T-helper 2 cell treated with Interferon-gamma antibody and Interleukin-4, amounts not matched to agents 5 μg/mL and 100 μg/mL, for 36 hours (primary cell): ENCODE data around the gene GC.

Experiments
- DNase-seq: peaks from one replicate; pipeline ENCODE4 v3.0.0; 2021; ENCODE audit warnings: low spot score
- H3K27ac Mint-ChIP-seq: one replicate; pipeline ENCODE4 v1.8.0; 2021; ENCODE audit warnings: mild to moderate bottlenecking, mixed read lengths
- H3K27me3 Mint-ChIP-seq: one replicate; pipeline ENCODE4 v1.8.0; 2021; ENCODE audit warnings: low read depth, mixed read lengths
- H3K36me3 Mint-ChIP-seq: one replicate; pipeline ENCODE4 v1.8.0; 2021; ENCODE audit warnings: low read depth, mixed read lengths
- H3K4me1 Mint-ChIP-seq: one replicate; pipeline ENCODE4 v1.8.0; 2021; ENCODE audit warnings: low read depth, mixed read lengths
- H3K4me3 Mint-ChIP-seq: one replicate; pipeline ENCODE4 v1.8.0; 2022; ENCODE audit warnings: mild to moderate bottlenecking, moderate library complexity, mixed read lengths
- H3K9me3 Mint-ChIP-seq: one replicate; pipeline ENCODE4 v1.8.0; 2021; ENCODE audit warnings: mixed read lengths

GC gene

DNA sequence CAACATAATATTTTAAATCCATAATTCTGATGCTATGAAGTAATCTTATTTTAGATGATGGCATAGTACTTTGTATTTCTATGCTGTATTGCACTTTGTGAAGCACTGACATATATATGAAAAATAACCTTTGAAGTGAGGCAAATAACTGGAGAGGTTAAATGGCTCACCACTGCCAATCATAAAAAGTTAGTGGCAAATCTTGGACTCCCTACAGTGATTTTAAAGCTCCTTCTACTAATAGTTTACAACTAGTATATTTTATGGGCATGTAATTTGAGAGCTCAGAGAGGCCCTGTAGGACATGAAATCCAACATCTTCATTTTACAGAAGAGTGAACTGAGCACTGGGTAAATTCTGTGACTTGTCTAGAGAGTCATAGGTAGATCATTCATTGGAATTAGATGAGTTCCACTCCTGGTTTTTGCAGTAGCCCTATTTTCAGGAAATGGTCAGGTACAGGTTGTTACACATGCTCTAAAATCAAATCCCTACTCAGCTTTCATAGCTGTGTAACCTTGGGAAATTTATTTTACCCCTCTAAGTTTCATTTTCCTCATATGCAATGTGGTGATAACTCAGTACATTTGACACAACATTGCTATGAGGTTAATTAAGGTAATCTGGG, 804 bp upstream of the GC start:
- Mint-ChIP-seq H3K36me3 (no peaks in the 10 kb centered on the region), H3K4me3 (no peak overlapping the region), H3K4me1 (no peaks in the 10 kb centered on the region), H3K27me3 (no peaks in the 10 kb centered on the region), H3K27ac (no peak overlapping the region), H3K9me3 (no peaks in the 10 kb centered on the region)
- no peak for DNase-seq

DNA sequence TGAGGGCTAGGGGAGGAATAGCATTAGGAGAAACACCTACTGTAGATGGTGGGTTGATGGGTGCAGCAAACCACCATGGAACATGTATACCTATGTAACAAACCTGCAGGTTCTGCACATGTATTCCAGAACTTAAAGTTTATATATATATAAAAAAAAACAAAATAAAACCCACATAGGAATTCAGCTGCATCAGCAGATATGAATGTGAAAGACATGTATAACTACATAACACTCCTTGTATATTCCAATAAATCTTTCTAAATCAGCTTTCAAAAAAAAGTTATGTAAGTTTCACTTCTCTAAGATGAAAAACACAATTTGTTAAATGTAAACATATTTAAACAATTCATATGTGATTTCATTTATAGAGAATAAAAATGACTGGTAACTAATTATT, 6.0 kb downstream of the GC start:
- Mint-ChIP-seq H3K4me1 (no peaks in the 10 kb centered on the region), H3K27ac (no peak overlapping the region), H3K36me3 (no peaks in the 10 kb centered on the region), H3K9me3 (no peaks in the 10 kb centered on the region), H3K27me3 (no peaks in the 10 kb centered on the region), H3K4me3 (no peak overlapping the region)
- no peak for DNase-seq

DNA sequence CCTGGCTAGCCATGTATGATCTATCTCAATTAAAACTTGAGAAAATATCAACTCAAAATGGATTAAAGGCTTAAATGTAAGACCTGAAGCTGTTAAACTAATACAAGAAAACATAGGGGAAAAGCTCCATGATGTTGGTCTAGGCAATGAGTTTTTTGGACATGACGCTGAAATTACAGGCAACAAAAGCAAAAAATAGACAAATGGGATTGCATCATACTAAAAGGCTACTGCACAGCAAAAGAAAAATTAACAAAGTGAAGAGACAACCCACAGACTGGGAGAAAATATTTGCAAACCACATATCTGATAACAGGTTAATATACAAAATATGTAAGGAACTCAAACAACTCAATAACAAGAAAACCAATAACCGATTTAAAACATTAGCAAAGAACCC, 8.4 kb downstream of the GC start:
- Mint-ChIP-seq H3K36me3 (no peaks in the 10 kb centered on the region), H3K4me1 (no peaks in the 10 kb centered on the region), H3K27ac (no peak overlapping the region), H3K4me3 (no peak overlapping the region), H3K27me3 (no peaks in the 10 kb centered on the region), H3K9me3 (no peaks in the 10 kb centered on the region)
- DNase-seq = no peak

DNA sequence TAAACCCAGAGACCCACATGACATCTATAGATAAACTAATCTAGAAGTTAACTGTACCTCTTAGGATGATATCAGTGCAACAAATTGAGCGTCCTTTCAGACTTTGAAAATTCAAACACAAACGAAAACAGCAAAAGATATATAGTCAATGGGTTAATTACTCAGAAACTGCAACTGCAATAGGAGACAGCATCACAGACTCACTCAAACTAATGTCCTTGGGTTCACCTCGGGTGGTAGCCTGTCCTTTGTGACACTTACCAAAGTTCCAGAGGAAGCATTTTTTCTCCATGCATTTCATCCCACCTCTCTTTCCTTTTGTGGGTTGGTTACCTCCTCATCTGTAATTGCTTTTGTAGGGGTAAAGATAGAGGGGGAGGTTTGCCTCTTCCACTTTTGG, 9.7 kb downstream of the GC start:
- Mint-ChIP-seq H3K4me3 (no peak overlapping the region), H3K27ac (no peak overlapping the region), H3K9me3 (no peaks in the 10 kb centered on the region), H3K27me3 (no peaks in the 10 kb centered on the region), H3K36me3 (no peaks in the 10 kb centered on the region), H3K4me1 (no peaks in the 10 kb centered on the region)
- DNase-seq = no peak

GRCh38 chr4:71773004-71773403, 10.9 kb downstream of the GC start:
- Mint-ChIP-seq H3K27me3 (no peaks in the 10 kb centered on the region), H3K36me3 (no peaks in the 10 kb centered on the region), H3K9me3 (no peaks in the 10 kb centered on the region), H3K4me3 (no peak overlapping the region), H3K4me1 (no peaks in the 10 kb centered on the region), H3K27ac (no peak overlapping the region)
- no peak for DNase-seq

- no peaks in the 10 kb centered on the region for H3K4me1 Mint-ChIP-seq
- H3K9me3 Mint-ChIP-seq = no peaks in the 10 kb centered on the region
- H3K4me3 Mint-ChIP-seq = no peak overlapping the region
- H3K27ac Mint-ChIP-seq = no peak overlapping the region
- no peak for DNase-seq
- no peaks in the 10 kb centered on the region for H3K36me3 Mint-ChIP-seq
- H3K27me3 Mint-ChIP-seq = no peaks in the 10 kb centered on the region
Measured at GRCh38 chr4:71772592-71772991, 11.3 kb downstream of the GC start.

GRCh38 chr4:71771613-71772012, 12.3 kb downstream of the GC start:
- no peaks in the 10 kb centered on the region for H3K9me3 Mint-ChIP-seq
- no peaks in the 10 kb centered on the region for H3K4me1 Mint-ChIP-seq
- no peaks in the 10 kb centered on the region for H3K36me3 Mint-ChIP-seq
- no peak overlapping the region for H3K27ac Mint-ChIP-seq
- H3K4me3 Mint-ChIP-seq = no peak overlapping the region
- H3K27me3 Mint-ChIP-seq = no peaks in the 10 kb centered on the region
- no peak for DNase-seq

DNA sequence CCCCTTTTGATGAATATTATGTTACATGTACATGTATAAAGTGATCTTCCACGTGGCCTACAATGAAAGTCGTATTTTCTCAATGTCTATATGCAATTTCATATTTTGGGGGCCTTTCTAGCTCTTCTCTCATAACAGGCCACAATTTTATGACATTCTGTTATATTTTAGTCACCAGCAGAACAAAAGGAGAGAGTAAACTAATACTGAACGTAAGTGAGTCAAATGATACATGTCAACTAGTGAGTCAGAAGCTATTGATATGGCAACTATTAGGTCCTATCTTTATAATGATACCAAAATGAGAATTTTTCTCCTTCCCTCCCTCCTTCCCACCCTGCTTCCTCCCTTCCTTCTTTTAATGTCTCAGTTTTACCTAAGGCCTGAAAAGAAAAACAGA, 14.4 kb downstream of the GC start:
- no peak overlapping the region for H3K27ac Mint-ChIP-seq
- H3K9me3 Mint-ChIP-seq = no peaks in the 10 kb centered on the region
- H3K27me3 Mint-ChIP-seq = no peaks in the 10 kb centered on the region
- no peaks in the 10 kb centered on the region for H3K36me3 Mint-ChIP-seq
- no peaks in the 10 kb centered on the region for H3K4me1 Mint-ChIP-seq
- H3K4me3 Mint-ChIP-seq = no peak overlapping the region
- no peak for DNase-seq

DNA sequence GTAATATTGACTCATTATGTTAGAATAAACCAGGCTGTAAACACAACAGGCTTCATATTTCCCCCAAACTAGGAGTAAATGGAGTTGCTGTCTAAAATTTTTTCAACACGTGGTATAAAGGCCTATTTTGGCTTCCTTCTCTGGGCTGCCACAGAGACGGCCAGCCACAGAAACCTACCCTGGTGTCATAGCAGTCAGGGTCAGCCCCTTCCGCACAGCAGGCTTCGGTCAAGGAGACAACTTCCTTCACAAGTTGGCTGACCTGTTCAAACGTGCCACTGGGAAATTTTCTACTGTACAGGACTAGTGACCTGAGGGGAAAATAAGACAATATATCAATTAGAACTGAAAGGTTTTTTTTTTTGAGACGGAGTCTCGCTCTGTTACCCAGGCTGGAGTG, 15.8 kb downstream of the GC start:
- no peaks in the 10 kb centered on the region for H3K9me3 Mint-ChIP-seq

DNA sequence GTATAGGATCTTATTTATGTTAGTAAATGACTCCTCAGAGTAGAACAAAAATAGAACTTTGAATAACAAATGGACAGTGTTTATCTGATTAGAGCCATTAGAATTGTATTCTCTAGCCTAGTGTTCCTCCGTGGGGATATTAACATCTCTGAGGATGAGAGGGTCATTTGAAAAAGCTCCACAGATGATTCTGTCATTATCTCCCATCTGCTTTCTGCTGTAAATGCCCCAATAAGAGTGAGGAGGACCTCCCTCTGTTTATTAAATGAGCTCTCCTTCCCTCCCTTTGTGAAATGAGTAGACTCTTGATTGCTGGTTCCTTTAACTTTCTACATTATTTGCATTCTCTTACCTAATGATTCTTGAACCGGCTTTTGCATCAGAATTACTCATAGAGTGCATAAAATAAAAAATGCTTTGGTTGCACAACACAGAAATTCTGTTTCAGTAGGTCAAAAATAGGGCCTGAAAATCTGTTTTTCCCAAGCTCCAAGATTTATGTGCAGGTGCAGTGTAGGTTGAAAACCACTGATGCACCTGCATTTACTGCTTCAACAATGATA, 18.0 kb downstream of the GC start:
- H3K36me3 Mint-ChIP-seq = no peaks in the 10 kb centered on the region
- H3K27me3 Mint-ChIP-seq = no peaks in the 10 kb centered on the region
- no peak for DNase-seq
- no peak overlapping the region for H3K27ac Mint-ChIP-seq
- no peaks in the 10 kb centered on the region for H3K9me3 Mint-ChIP-seq
- no peak overlapping the region for H3K4me3 Mint-ChIP-seq
- no peaks in the 10 kb centered on the region for H3K4me1 Mint-ChIP-seq

More for the DNA sequence above, 15.8 kb downstream of the GC start:
- no peak overlapping the region for H3K4me3 Mint-ChIP-seq
- no peak overlapping the region for H3K27ac Mint-ChIP-seq
- no peak for DNase-seq
- H3K36me3 Mint-ChIP-seq = no peaks in the 10 kb centered on the region
- H3K27me3 Mint-ChIP-seq = no peaks in the 10 kb centered on the region
- no peaks in the 10 kb centered on the region for H3K4me1 Mint-ChIP-seq

DNA sequence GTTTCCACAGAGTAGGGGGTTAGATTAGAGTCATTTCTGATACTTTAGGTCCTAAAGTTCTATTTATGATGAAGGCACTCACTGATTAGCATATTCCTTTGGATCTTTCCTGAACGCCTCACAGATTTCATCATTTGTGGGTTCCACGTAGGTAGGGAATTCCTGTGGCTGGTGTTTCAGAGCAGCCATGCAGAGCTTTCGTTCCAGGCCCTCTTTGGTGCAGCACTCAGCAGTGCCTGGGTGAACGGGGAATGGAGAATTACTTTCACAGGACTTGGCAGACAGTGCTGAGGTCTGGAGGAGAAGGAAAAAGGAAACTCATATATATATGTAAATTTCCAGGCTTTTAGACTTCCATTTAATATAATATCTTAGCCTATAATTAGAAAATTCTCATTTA, 18.5 kb downstream of the GC start:
- no peaks in the 10 kb centered on the region for H3K9me3 Mint-ChIP-seq
- H3K4me3 Mint-ChIP-seq = no peak overlapping the region
- no peaks in the 10 kb centered on the region for H3K36me3 Mint-ChIP-seq
- no peak for DNase-seq
- no peaks in the 10 kb centered on the region for H3K27me3 Mint-ChIP-seq
- H3K27ac Mint-ChIP-seq = no peak overlapping the region
- no peaks in the 10 kb centered on the region for H3K4me1 Mint-ChIP-seq

- H3K27me3 Mint-ChIP-seq = no peaks in the 10 kb centered on the region
- no peaks in the 10 kb centered on the region for H3K4me1 Mint-ChIP-seq
- H3K9me3 Mint-ChIP-seq = no peaks in the 10 kb centered on the region
- H3K4me3 Mint-ChIP-seq = no peak overlapping the region
- DNase-seq = no peak
- no peaks in the 10 kb centered on the region for H3K36me3 Mint-ChIP-seq
- H3K27ac Mint-ChIP-seq = no peak overlapping the region
Measured at GRCh38 chr4:71752383-71753042, 31.4 kb downstream of the GC start.

GRCh38 chr4:71749008-71749594, 34.8 kb downstream of the GC start:
- Mint-ChIP-seq H3K9me3 (no peaks in the 10 kb centered on the region), H3K27ac (no peak overlapping the region), H3K27me3 (no peaks in the 10 kb centered on the region), H3K4me1 (no peaks in the 10 kb centered on the region), H3K4me3 (no peak overlapping the region), H3K36me3 (no peaks in the 10 kb centered on the region)
- no peak for DNase-seq

GRCh38 chr4:71746379-71746778, 37.5 kb downstream of the GC start:
- Mint-ChIP-seq H3K27ac (no peak overlapping the region), H3K27me3 (no peaks in the 10 kb centered on the region), H3K4me3 (no peak overlapping the region), H3K9me3 (no peaks in the 10 kb centered on the region), H3K4me1 (no peaks in the 10 kb centered on the region), H3K36me3 (no peaks in the 10 kb centered on the region)
- no peak for DNase-seq
